GM12872 (cell line): Measurements from ENCODE around the gene ADCY10.

Source experiments
- CTCF ChIP-seq: IDR thresholded peaks from 3 replicates; pipeline ENCODE4 v1.5.1; 2011; ENCODE audit warnings: low read depth, mild to moderate bottlenecking, low read length, moderate library complexity; ENCODE audit not compliant: insufficient read depth

The ADCY10 gene

DNA sequence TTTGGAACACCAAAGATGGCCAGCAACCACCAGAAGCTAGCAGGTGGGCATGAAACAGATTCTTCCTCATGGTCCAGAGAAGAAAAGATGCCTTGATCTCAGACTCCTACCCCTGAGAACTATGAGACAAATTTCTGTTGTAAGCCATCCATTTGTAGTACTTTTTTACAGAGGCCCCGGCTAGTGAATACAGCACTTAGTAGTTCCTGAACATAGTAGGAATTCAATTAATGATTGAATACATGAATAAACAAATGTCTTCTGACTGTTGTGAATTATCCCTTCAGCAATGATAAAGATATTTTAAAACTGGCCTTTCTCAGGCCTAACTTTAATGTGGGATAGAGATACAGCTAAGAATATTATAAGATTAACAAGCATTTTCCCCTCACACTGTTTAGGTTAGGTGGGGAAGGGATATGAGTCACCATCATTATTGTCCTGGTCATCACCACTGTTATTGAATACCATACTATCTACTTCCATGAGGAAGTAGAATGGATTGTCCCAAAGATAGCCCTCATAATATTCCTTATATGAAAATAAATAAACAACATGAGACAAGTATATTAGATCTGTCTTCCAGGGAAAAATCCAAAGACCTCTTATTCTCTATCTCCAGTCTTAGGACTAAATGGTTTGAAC is 51.4 kb downstream of the ADCY10 start:
- TF ChIP-seq CTCF, result no peak

DNA sequence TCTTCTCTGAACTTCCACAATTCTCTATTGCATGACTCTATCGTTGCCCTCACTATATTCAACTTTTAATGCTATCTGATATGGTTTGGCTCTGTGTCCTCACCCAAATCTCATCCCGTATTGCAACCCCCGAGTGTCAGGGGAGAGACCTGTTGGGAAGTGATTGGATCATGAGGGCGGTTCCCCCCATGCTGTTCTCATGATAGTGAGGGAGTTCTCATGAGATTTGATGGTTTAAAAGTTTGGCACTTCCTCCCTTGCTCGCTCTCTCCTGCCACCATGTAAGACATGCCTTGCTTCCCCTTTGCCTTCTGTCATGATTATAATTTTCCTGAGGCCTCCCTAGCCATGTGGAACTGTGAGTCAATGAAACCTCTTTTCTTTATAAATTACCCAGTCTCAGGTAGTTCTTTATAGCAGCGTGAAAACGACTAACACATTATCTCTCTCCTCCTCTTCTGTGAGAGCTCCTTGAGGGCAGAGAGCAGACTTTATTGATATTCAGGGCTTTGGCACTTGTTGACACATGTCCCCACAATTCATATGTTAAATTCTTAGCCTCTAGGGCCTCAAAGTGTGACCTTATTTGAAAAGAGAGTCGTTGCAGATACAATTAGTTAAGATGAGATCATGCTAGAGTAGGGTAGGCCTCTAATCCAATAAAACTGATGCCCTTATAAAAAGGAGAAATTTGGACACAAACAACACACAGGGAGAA is 52.1 kb downstream of the ADCY10 start:
- TF ChIP-seq CTCF, result no peak

- TF ChIP-seq CTCF, result no peak
Observed at GRCh38 chr1:167860231-167860923, 53.6 kb downstream of the ADCY10 start.

DNA sequence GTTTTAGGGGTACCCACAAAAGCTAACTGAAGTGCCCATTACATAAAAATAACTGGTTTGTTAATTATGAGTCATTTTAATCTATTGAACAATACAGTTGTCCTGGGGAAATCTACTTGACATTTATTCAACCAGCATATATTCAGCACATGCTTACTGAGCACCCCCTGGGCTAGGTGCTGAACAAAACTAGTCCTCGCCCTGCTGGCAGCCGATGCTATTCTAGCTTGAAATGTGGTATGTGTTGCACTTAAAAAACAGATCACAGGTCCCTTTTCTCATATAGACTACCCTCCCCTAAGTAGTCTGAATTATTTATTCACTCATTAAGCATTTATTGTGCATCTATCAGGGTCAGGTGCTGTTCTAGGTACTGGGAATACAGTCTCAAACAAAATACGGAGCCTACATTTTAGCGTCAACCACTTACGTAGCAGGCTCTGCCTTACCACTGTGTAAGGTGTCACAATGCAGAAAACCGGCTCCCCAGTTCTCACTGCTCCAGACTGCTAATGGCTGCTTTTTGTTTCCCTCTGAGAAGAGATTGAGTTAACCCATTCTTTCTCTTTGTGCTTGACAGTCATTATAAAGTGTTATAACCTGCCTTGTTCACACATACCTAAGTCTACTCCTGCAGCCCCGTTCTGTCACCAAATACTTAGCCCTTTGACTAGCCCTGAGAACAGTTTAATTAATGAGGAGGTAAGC is 57.1 kb downstream of the ADCY10 start:
- TF ChIP-seq CTCF, result no peak

DNA sequence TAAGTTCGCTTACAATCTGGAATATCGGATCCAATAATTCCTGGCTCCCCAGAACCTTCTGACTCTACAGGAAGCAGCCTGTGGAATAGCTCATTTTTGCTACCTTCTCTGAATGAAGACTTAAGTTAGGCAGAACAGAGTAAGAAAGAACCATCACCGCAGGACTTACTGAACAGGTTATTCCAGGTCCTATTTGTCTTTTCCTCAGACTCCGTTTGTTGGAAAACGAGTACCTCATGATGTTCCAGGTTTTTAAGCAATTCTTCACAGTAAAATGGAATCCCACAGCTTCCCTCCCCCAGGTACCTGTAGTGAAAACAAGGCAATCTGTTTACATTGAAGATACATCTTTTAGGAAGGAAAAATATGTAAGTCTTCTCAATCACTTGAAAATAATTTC is 59.8 kb downstream of the ADCY10 start:
- no peak for TF ChIP-seq CTCF

- no peak for TF ChIP-seq CTCF
Observed at GRCh38 chr1:167849666-167850065, 64.3 kb downstream of the ADCY10 start.

DNA sequence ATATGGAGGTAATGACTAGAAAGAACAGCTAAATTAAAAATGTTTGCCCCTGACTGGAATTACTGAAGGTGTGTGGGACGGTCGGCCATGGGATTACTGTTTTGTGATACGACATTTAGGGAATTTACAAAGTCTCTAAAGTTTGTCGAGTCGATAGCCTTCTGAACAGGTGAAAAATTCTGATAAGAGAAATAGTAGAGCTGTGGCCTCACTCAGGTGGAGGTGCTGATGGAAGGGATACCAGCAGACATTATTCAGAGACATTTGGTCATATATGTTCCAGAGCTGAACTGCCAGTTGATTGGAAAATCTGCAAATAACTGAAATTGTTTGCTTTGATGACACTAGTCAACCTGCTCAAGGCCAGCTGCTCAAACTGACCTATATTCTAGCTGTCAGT is 71.1 kb downstream of the ADCY10 start:
- TF ChIP-seq CTCF, result no peak
